HEK293 (cell line): ENCODE results near the gene DENND2A.

ENCODE experiments used
- CTCF ChIP-seq: fragments of 450-650 bp; formaldehyde crosslinking; IDR thresholded peaks from 2 replicates; pipeline ENCODE4 v1.5.1; 2016; ENCODE audit warnings: missing biosample characterization, missing genetic modification characterization
- KLF16 ChIP-seq: fragments of 450-650 bp; formaldehyde crosslinking; IDR thresholded peaks from 2 replicates; pipeline ENCODE4 v1.5.1; 2017; ENCODE audit warnings: missing biosample characterization, missing genetic modification characterization
- ZBTB21 ChIP-seq: fragments of 450-650 bp; formaldehyde crosslinking; IDR thresholded peaks from 2 replicates; pipeline ENCODE4 v1.5.1; 2017; ENCODE audit warnings: missing biosample characterization, missing genetic modification characterization
- ZBTB6 ChIP-seq: fragments of 450-650 bp; formaldehyde crosslinking; IDR thresholded peaks from 2 replicates; pipeline ENCODE4 v1.5.1; 2017; ENCODE audit warnings: missing biosample characterization, missing genetic modification characterization
- ZBTB7A ChIP-seq: fragments of 450-650 bp; formaldehyde crosslinking; IDR thresholded peaks from 2 replicates; pipeline ENCODE4 v1.5.1; 2016; ENCODE audit warnings: low read depth, missing biosample characterization, missing genetic modification characterization
- ZBTB8A ChIP-seq: fragments of 450-650 bp; formaldehyde crosslinking; IDR thresholded peaks from 2 replicates; pipeline ENCODE4 v1.5.1; 2016; ENCODE audit warnings: missing biosample characterization, missing genetic modification characterization
- ZNF24 ChIP-seq: fragments of 450-650 bp; formaldehyde crosslinking; IDR thresholded peaks from 2 replicates; pipeline ENCODE4 v1.5.1; 2016; ENCODE audit warnings: missing biosample characterization, missing genetic modification characterization
- ZNF324 ChIP-seq: fragments of 450-650 bp; formaldehyde crosslinking; IDR thresholded peaks from 2 replicates; pipeline ENCODE4 v1.5.1; 2016; ENCODE audit warnings: missing biosample characterization, missing genetic modification characterization
- ZNF530 ChIP-seq: fragments of 450-650 bp; formaldehyde crosslinking; IDR thresholded peaks from 2 replicates; pipeline ENCODE4 v1.5.1; 2016; ENCODE audit warnings: low read depth, missing biosample characterization, missing genetic modification characterization
- ZNF837 ChIP-seq: fragments of 450-650 bp; formaldehyde crosslinking; IDR thresholded peaks from 2 replicates; pipeline ENCODE4 v1.5.1; 2016; ENCODE audit warnings: missing biosample characterization, missing genetic modification characterization
- TF ChIP-seq, protein P1 (sequence below): fragments of 450-650 bp; formaldehyde crosslinking; IDR thresholded peaks from 2 replicates; pipeline ENCODE4 v1.5.1; 2016; ENCODE audit warnings: missing biosample characterization, missing genetic modification characterization
- TF ChIP-seq, protein P2 (sequence below): fragments of 450-650 bp; formaldehyde crosslinking; IDR thresholded peaks from 2 replicates; pipeline ENCODE4 v1.5.1; 2016; ENCODE audit warnings: missing biosample characterization, missing genetic modification characterization

DNA sequence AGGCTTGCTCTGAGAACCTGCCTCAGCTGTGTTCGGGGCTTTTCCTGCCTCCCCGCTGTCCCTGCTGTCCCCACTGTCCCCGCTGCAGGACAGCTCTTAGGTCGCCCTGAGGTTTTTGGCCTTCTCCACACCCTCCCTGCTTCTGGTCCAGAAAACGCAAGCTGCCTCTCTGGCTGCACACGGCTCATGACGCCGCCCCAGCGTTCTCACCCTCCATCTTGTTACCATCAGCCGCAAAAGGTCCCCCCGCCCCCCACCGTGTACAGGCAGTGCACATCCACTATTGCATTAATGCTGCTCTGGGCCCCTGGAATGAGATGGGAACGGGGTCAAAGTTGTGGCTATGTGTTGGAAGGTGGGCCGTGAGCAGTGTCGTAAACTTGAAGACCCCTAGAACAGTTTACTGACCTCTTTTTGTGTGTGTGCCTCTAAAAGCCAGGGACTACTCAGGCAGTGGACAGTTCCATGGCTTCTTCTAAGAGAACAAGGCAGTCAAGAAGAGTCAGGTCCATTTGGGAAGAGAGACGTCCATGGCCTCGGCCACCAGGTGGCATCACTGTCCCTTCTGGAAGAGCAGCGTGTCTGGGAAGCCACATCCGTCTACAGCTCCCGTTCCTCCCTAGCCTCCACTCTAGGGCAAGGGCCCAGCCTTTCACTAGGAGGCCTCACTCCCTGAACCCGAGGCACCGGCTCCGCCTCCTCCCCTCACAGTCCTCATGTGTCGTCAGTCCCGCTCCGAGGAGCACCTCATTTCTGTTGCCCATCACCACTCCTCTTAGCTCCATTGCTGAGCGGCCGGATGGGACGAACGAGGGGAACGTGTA, 122.9 kb downstream of the DENND2A start:
- TF ChIP-seq ZBTB7A (tag by site-specific recombination) (no peak), ZBTB8A (peak; percentile 33; the same call in 1 of the 2 replicates), ZBTB6 (0 out of 2 replicates have a peak, but pooled peaks have one; percentile 46), CTCF (tag by site-specific recombination) (peak; percentile 96), ZBTB21 (tag by site-specific recombination) (0 out of 2 replicates have a peak, but pooled peaks have one; percentile 24), ZNF24 (0 out of 2 replicates have a peak, but pooled peaks have one; percentile 57), ZNF324 (tag by site-specific recombination) (no peak), KLF16 (tag by site-specific recombination) (no peak), ZNF530 (tag by site-specific recombination) (no peak), ZNF837 (tag by site-specific recombination) (no peak)
- TF ChIP-seq, protein P1, sequence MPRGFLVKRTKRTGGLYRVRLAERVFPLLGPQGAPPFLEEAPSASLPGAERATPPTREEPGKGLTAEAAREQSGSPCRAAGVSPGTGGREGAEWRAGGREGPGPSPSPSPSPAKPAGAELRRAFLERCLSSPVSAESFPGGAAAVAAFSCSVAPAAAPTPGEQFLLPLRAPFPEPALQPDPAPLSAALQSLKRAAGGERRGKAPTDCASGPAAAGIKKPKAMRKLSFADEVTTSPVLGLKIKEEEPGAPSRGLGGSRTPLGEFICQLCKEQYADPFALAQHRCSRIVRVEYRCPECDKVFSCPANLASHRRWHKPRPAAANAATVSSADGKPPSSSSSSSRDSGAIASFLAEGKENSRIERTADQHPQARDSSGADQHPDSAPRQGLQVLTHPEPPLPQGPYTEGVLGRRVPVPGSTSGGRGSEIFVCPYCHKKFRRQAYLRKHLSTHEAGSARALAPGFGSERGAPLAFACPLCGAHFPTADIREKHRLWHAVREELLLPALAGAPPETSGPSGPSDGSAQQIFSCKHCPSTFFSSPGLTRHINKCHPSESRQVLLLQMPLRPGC (tag by site-specific recombination) = no peak
- TF ChIP-seq, protein P2, sequence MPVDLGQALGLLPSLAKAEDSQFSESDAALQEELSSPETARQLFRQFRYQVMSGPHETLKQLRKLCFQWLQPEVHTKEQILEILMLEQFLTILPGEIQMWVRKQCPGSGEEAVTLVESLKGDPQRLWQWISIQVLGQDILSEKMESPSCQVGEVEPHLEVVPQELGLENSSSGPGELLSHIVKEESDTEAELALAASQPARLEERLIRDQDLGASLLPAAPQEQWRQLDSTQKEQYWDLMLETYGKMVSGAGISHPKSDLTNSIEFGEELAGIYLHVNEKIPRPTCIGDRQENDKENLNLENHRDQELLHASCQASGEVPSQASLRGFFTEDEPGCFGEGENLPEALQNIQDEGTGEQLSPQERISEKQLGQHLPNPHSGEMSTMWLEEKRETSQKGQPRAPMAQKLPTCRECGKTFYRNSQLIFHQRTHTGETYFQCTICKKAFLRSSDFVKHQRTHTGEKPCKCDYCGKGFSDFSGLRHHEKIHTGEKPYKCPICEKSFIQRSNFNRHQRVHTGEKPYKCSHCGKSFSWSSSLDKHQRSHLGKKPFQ = no peak
